22Rv1 (cell line): Measurements from ENCODE around the gene MSI2.

Experiments
- CTCF ChIP-seq: fragments of 450-650 bp; IDR thresholded peaks from 2 replicates; pipeline ENCODE4 v1.5.1; 2017; ENCODE audit warnings: mild to moderate bottlenecking
- ZFX ChIP-seq: fragments of 450-650 bp; IDR thresholded peaks from 2 replicates; pipeline ENCODE4 v1.6.1; 2017; ENCODE audit warnings: antibody characterized with exemption, borderline replicate concordance

GRCh38 chr17:57210224-57210553 is 46.1 kb upstream of the MSI2 start:
- no peak for TF ChIP-seq CTCF
- no peak for TF ChIP-seq ZFX
